Activated T-cell treated with anti-CD3 and anti-CD28 coated beads, Interleukin-2, amount 50 U/mL, for 24 hours (primary cell): ENCODE measurements around the gene PDE4D.

Experiments used
- DNase-seq: peaks from one replicate; pipeline ENCODE4 v3.0.0-alpha.2; 2020
- H3K27ac Mint-ChIP-seq: 2 replicates; pipeline ENCODE4 v1.8.0; 2020; ENCODE audit warnings: mild to moderate bottlenecking, mixed read lengths
- H3K27me3 Mint-ChIP-seq: 2 replicates; pipeline ENCODE4 v1.8.0; 2020; ENCODE audit warnings: mixed read lengths
- H3K36me3 Mint-ChIP-seq: 2 replicates; pipeline ENCODE4 v1.8.0; 2020; ENCODE audit warnings: low read depth, mixed read lengths
- H3K4me1 Mint-ChIP-seq: 2 replicates; pipeline ENCODE4 v1.8.0; 2020; ENCODE audit warnings: low read depth, mixed read lengths
- H3K4me3 Mint-ChIP-seq: 2 replicates; pipeline ENCODE4 v1.8.0; 2020; ENCODE audit warnings: mild to moderate bottlenecking, moderate library complexity, mixed read lengths
- H3K9me3 Mint-ChIP-seq: 2 replicates; pipeline ENCODE4 v1.8.0; 2020; ENCODE audit warnings: mixed read lengths

Gene PDE4D

DNA sequence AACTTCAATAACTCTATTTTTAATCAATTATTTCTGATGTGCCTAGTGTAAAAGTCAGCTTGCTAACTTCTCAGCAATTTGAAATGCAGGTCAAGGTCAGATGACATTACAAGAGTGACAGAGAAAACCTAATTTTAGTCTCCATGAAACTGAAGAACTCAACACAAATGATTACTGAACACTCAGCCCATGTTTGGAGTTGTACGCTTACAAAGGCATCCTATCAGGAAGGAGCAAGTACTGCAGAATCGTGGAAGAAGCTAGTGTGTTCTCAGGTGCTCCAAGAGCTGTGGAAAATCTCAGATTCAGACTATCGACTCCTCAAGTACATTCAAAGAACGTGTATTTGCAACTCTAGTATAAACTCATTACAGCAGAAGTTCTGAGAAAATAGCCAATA lies 526.7 kb downstream of the PDE4D start:
- peaks cover 2% of the 10 kb centered on the region for H3K4me1 Mint-ChIP-seq
- H3K36me3 Mint-ChIP-seq, result no peaks in the 10 kb centered on the region
- H3K27me3 Mint-ChIP-seq, result peaks cover 23% of the 10 kb centered on the region
- H3K4me3 Mint-ChIP-seq, result no peak overlapping the region
- DNase-seq, result no peak
- H3K9me3 Mint-ChIP-seq, result no peaks in the 10 kb centered on the region
- no peak overlapping the region for H3K27ac Mint-ChIP-seq

DNA sequence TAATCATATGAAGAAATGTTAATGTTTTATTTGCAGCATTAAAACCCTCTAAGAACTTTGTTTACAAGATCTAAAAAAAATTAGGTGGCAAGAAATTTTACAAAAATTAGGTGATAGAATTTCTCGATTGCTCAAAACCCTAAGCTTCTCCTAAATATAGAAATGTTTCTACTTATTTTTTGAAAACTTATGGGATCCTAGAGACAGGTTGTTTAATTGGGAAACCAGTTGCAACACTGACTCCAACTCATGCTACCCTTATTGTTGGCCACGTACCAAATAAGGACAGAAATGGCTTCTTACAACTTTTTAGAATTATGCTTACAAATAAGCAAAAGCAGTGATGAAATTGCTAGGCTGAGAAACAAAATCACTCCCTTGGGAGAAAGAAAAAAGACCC lies 531.1 kb downstream of the PDE4D start:
- Mint-ChIP-seq H3K4me3 (no peak overlapping the region), H3K4me1 (no peaks in the 10 kb centered on the region), H3K36me3 (no peaks in the 10 kb centered on the region)

DNA sequence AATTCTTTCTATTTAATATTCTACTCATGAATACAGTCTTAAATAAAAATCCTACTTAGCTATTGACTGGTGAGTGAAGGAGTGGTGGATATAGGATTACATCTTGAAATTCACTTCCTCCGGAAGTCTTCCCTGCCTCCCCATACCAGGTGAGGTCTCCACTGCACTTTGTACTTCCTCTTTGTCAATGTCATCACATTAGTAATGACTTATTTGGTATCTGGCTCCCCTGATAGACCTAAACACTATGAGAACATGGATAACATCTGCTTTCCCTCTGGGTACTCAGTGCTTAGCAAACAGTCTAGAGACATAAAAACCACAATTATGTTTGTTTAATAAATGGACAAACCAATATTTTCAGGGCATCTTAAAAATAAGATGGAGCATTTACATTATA lies 532.1 kb downstream of the PDE4D start:
- Mint-ChIP-seq H3K36me3 (no peaks in the 10 kb centered on the region), H3K9me3 (no peaks in the 10 kb centered on the region), H3K4me3 (no peak overlapping the region), H3K4me1 (peaks cover 2% of the 10 kb centered on the region), H3K27ac (no peak overlapping the region), H3K27me3 (peaks cover 24% of the 10 kb centered on the region)
- no peak for DNase-seq

More for the DNA sequence above, 531.1 kb downstream of the PDE4D start:
- no peak overlapping the region for H3K27ac Mint-ChIP-seq
- H3K9me3 Mint-ChIP-seq, result no peaks in the 10 kb centered on the region
- peaks cover 24% of the 10 kb centered on the region for H3K27me3 Mint-ChIP-seq
- no peak for DNase-seq

DNA sequence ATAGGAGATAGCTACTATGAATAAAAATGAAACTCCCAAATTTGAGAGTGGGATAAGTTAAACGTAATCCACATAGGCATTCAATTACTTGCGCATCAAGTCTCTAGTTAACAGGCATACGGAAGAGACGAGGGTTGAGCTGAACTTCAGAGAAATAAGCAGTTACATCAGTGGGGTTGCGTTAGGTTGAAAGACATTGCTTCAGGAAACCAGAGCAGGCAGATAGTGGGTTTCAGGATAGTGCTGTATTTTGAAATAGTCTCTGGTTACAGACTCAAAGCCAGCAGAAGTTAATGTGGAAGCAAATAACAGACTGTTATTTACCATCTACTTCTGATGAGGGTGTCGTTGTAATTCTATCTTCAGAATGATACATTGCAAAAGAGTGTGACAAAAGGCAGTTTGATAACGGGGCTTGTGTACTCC lies 533.4 kb downstream of the PDE4D start:
- no peaks in the 10 kb centered on the region for H3K36me3 Mint-ChIP-seq
- peaks cover 2% of the 10 kb centered on the region for H3K4me1 Mint-ChIP-seq
- H3K9me3 Mint-ChIP-seq, result no peaks in the 10 kb centered on the region
- DNase-seq, result no peak
- no peak overlapping the region for H3K4me3 Mint-ChIP-seq
- no peak overlapping the region for H3K27ac Mint-ChIP-seq
- peaks cover 24% of the 10 kb centered on the region for H3K27me3 Mint-ChIP-seq

DNA sequence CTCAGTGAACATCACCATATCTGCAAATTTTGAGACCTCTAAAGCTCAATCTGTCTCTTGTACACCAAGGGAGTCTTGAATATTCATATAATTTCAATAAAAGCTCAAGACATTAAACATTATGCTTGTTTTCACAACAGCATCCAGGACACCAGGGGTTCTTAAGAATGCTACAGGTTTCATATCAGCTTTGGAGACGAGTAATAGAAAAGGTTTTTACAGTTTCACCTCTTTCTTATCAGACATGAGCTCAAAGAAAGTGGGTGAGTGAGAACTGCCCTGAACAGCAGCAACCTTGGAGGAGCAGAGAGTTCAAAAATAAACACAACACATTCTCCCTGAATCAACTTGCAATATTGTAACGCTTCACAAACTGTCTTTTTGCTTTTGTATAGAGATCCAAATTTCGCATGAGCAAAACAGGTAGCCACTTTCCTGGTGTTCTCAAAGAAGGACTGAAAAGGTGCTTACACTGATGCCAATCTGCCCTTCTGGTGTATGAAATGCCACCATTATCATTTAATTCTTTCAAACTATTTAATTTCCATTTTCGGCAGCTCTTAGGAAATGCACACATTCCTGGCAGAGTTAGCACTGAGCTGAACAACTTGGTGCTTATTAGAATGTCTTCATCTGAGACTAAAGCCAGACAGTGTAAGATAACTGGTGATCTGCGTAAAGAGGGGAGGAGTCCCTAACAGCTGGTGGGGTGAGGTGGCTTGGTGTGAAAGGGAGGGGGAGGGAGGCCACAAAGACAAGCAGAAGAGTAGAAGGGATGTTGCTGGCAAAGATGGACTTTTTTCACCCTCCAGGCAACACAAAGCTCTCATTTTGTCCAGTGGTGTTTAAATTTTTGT lies 535.3 kb downstream of the PDE4D start:
- H3K27ac Mint-ChIP-seq, result no peak overlapping the region
- H3K36me3 Mint-ChIP-seq, result no peaks in the 10 kb centered on the region
- no peak overlapping the region for H3K4me3 Mint-ChIP-seq
- peaks cover 2% of the 10 kb centered on the region for H3K4me1 Mint-ChIP-seq
- DNase-seq, result no peak
- no peaks in the 10 kb centered on the region for H3K9me3 Mint-ChIP-seq
- H3K27me3 Mint-ChIP-seq, result peaks cover 26% of the 10 kb centered on the region

DNA sequence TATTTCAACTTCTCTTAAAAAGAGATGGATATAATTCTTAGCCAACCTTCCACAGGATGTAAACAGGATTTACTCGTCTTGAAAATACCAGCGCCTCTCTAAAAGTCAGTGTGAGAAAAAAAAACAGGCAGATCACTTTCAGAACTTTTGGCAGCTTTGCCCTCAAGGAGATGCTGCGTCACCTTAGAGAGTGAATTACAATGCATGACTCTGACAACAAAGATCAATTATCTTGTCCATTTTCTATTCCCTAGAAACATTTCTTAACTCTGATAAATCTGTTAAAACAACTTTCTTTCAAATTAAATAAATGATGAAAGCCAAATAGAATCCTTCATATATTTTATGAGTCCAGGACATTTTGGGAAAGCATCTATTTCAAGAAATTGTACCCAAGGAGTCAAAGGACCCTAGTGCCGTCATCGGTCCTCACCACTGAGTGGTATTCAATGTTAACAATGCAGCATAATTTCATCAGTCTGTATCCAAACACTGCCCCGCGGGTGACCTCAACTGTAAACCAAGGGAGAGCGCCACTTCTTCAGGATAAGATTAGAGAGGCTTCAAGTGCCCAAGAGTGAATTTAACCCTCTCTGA lies 536.0 kb downstream of the PDE4D start:
- no peak for DNase-seq
- no peak overlapping the region for H3K27ac Mint-ChIP-seq
- no peak overlapping the region for H3K4me3 Mint-ChIP-seq
- H3K27me3 Mint-ChIP-seq, result peaks cover 24% of the 10 kb centered on the region
- no peaks in the 10 kb centered on the region for H3K36me3 Mint-ChIP-seq
- peaks cover 2% of the 10 kb centered on the region for H3K4me1 Mint-ChIP-seq
- no peaks in the 10 kb centered on the region for H3K9me3 Mint-ChIP-seq

DNA sequence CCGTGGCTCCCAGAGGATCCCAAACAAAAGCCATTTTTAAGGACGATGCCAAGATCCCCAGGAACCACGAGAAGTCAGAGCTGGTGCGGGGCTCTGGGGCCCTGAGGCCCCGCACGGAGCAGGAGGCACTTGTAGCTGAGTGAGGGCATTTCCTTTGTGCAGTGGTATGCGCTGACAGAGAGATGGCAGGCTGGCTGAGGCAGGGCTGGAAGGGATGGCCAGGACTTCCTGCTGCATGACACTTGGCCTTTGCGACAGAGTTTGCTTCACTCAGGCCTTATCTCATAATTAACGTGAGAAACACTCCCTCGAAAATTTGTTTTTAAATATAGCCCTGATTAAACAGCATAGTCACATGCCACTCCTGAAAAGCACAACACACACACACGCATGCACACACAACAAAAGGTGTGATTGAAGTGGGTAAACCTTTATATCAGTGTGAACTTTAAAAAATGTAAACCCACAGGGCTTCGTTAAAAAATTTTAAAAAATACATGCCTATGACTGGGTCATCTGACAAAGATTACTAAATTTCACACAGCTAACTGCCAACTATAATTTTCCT lies 536.6 kb downstream of the PDE4D start:
- Mint-ChIP-seq H3K36me3 (no peaks in the 10 kb centered on the region), H3K27me3 (peaks cover 25% of the 10 kb centered on the region), H3K27ac (no peak overlapping the region), H3K4me1 (peaks cover 2% of the 10 kb centered on the region), H3K9me3 (no peaks in the 10 kb centered on the region), H3K4me3 (no peak overlapping the region)
- DNase-seq, result no peak

DNA sequence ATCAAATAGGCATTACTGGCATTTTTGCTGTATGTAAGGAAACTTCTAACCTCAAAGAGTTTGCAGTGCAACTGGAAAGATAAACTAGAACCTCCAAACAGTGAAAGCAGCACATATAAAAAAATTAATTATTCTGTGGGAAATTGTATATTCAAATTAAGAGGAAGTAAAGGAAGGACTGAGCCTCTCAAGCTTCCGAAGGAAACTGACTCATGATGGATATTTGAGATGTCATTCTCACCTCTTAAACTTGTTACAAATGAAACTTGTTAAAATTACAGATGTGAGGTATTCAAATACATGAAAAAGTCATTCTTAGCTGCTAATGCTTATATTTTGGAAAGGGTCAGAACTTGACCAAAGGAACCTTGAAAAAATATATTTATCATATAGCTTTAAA lies 538.7 kb downstream of the PDE4D start:
- H3K4me1 Mint-ChIP-seq, result peaks cover 2% of the 10 kb centered on the region
- H3K27ac Mint-ChIP-seq, result no peak overlapping the region
- no peak for DNase-seq
- H3K9me3 Mint-ChIP-seq, result no peaks in the 10 kb centered on the region
- H3K36me3 Mint-ChIP-seq, result no peaks in the 10 kb centered on the region
- peaks cover 27% of the 10 kb centered on the region for H3K27me3 Mint-ChIP-seq
- H3K4me3 Mint-ChIP-seq, result no peak overlapping the region

DNA sequence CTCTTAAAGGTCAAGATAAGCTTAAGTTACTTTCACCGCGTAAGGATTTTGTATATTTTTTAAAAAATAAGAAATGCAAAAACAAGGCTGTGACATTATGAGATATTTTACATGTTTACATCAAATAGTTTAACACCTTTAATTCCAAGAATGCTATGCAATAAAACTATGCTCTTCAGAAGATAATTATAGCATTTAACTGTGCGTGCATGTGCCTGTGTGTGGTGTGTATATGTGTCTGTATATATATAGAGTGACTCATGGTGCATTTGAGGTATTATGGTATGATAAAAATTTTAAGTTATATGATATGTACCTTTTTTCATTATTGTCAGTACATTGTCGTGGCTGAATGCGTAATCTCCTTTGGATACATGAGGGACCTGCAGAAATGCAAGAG lies 539.3 kb downstream of the PDE4D start:
- H3K27me3 Mint-ChIP-seq, result peaks cover 27% of the 10 kb centered on the region
- H3K4me1 Mint-ChIP-seq, result peaks cover 2% of the 10 kb centered on the region
- H3K9me3 Mint-ChIP-seq, result no peaks in the 10 kb centered on the region
- H3K4me3 Mint-ChIP-seq, result no peak overlapping the region
- H3K27ac Mint-ChIP-seq, result no peak overlapping the region
- no peaks in the 10 kb centered on the region for H3K36me3 Mint-ChIP-seq
- DNase-seq, result no peak

DNA sequence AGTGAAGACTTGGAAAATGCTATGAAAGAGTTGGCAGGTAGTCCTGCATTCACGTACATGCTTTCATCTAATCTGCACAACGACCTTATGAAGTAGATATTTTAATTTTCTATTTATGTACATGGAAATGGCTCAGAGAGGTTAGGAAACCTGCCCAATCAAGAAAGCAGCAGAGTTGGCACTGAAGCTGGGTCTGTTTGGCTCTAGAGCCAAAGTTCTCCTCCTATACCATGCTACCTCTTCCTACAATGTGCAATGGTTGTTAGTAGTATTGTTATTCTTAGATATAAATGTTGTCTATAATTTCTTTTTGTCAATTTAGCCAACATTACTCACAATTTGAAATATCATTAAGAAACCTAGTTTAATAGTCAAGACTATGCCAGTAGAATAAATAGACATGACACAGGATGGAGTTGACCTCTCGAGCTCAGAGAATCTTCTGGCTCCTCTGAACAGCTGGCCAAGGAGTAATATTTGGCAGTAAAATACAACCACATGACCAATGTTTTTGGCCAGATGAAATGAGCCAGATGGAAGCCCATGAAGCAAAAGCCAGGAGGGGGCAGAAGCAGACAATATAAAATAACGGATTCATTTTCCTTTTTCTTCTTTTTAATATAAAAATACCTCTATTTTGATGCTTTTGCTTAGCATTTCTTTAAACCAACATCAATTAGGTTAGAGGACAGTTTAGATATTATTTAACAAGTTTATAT lies 542.3 kb downstream of the PDE4D start:
- no peak for DNase-seq
- Mint-ChIP-seq H3K4me3 (no peak overlapping the region), H3K27ac (no peak overlapping the region)

DNA sequence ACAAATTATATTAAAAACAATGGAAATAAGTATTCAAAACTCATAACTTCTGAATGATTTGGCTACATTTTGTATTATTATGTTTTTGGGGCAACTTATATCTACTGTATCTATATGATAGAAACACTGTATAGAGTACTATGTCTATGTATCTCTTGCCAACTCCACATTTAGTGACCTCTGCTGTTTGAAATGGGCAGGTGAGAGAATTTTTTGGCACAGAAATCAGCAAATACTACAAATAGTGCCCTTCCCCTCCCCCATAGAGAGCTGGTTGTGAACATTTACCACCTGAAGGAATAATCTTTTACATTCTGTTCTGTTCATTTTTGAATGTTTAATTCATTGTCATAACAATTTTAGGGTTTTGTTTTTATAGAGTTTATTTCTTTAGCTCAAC lies 545.3 kb downstream of the PDE4D start:
- H3K9me3 Mint-ChIP-seq, result no peaks in the 10 kb centered on the region
- no peak overlapping the region for H3K27ac Mint-ChIP-seq
- no peaks in the 10 kb centered on the region for H3K36me3 Mint-ChIP-seq
- no peak overlapping the region for H3K4me3 Mint-ChIP-seq
- peaks cover 16% of the 10 kb centered on the region for H3K27me3 Mint-ChIP-seq
- no peak for DNase-seq
- no peaks in the 10 kb centered on the region for H3K4me1 Mint-ChIP-seq

More for the DNA sequence above, 542.3 kb downstream of the PDE4D start:
- Mint-ChIP-seq H3K27me3 (peaks cover 19% of the 10 kb centered on the region), H3K9me3 (no peaks in the 10 kb centered on the region), H3K4me1 (no peaks in the 10 kb centered on the region), H3K36me3 (no peaks in the 10 kb centered on the region)

DNA sequence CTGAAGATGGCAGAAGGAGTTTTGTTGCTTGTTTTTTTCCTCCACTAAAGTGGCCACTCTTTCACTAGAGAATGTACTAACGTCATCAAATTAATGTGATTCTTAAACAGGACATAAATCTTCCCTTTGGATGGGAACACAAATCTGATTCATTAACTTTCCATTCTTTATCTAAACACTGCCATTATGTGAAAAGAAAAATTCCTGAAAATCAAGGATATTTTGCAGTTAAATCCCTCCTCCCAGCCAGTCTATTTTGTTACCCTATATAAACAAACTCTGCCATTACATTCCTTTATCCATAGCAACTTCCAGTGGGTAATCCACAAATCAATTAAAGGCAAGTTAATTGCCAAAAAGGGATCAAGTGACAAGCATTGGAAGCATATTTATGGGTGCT lies 546.5 kb downstream of the PDE4D start:
- Mint-ChIP-seq H3K4me1 (peaks cover 2% of the 10 kb centered on the region), H3K9me3 (no peaks in the 10 kb centered on the region), H3K27me3 (peaks cover 16% of the 10 kb centered on the region), H3K4me3 (no peak overlapping the region), H3K27ac (no peak overlapping the region), H3K36me3 (no peaks in the 10 kb centered on the region)
- DNase-seq, result no peak

DNA sequence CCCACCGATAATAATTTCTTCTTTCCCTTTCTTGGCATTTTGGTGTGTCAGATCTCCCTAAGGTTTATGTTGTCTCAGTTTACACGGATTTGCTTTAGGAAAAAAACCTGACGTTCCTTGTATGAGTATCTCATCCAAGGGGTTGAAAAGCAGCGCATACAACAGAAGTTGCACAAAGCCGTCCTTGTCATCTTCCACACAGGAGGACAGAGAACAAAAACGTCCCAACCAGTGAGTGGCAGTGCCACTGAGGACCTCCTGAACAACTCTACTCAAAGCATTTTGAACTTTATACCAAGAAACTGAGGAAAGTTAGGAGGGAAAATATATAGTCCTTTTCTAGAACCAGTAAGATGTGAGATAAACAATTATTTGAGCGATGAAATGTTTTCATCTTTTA lies 547.0 kb downstream of the PDE4D start:
- H3K27ac Mint-ChIP-seq, result no peak overlapping the region
- peaks cover 2% of the 10 kb centered on the region for H3K4me1 Mint-ChIP-seq
- H3K9me3 Mint-ChIP-seq, result no peaks in the 10 kb centered on the region
- no peak overlapping the region for H3K4me3 Mint-ChIP-seq
- no peaks in the 10 kb centered on the region for H3K36me3 Mint-ChIP-seq
- H3K27me3 Mint-ChIP-seq, result peaks cover 15% of the 10 kb centered on the region
- DNase-seq, result no peak

DNA sequence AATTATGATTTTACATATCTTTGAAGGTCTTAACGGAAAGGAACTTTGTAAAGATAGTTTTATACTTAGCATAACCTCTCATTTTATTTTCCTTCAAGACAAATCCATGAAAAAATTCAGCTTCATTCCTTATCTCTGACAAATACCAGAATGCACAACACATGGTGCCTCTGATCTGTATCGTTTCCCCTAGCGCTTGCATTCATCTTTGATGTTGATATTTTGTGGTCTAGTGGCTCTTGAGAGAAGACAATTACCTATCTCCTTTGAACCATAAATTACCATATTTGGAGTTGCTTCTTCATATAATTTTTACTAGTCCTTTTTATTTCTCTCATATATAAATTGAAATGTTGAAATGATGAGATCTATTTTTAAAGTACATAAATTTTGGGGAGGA lies 551.3 kb downstream of the PDE4D start:
- no peak overlapping the region for H3K27ac Mint-ChIP-seq

More for the DNA sequence above, 551.3 kb downstream of the PDE4D start:
- no peak for DNase-seq
- H3K9me3 Mint-ChIP-seq, result no peaks in the 10 kb centered on the region
- peaks cover 2% of the 10 kb centered on the region for H3K4me1 Mint-ChIP-seq
- no peaks in the 10 kb centered on the region for H3K36me3 Mint-ChIP-seq
- H3K4me3 Mint-ChIP-seq, result no peak overlapping the region
- peaks cover 29% of the 10 kb centered on the region for H3K27me3 Mint-ChIP-seq
